Measurements from ENCODE around the gene GREB1L. TPM values are rescaled to one million over a fixed set of nuclear protein-coding genes. Genes with fewer than 3 reads are reported as not detected.

Gene GREB1L
- total and polyA plus RNA-seq, 10 of the 15 experiments (the other 5 are each of a cell fraction or from before 2014, with no cell fraction given), result under 0.01 to 0.11 (median 0.03) TPM; not detected in 1

- FAIRE-seq, result no peak
- Histone ChIP-seq H3K4me1 (ENCODE audit: control insufficient read depth, insufficient read depth, low read length) (no peaks in the 10 kb centered on the region), H3K79me2 (ENCODE audit: control insufficient read depth, insufficient read depth, low read length) (no peaks in the 10 kb centered on the region; the same call in 1 of the 2 replicates)
Measured at GRCh38 chr18:21550510-21550970, 308.5 kb downstream of the GREB1L start.

More at GRCh38 chr18:21550510-21550970, 308.5 kb downstream of the GREB1L start:
- ChIA-PET RAD21 (ENCODE audit: unreplicated experiment) (no interaction called here), CTCF (no interaction called here), POLR2A (no interaction called here), SMC1A (ENCODE audit: uncharacterized antibody, unreplicated experiment) (no interaction called here)
- Histone ChIP-seq H3K9me3 (replicated peaks; ENCODE audit: control insufficient read depth, insufficient read depth, low read length) (peaks cover 1% of the 10 kb centered on the region; the same call in 2 of the 3 replicates), H3K27ac (ENCODE audit: control insufficient read depth, insufficient read depth) (no peak overlapping the region), H3K36me3 (ENCODE audit: control insufficient read depth in 2 of 2, insufficient read depth in 2 of 2, low read length in 1 of 2) (peaks cover 0 to 12% of the 10 kb centered on the region in 2 experiments; a peak in 3 of 4 replicates), H4K20me1 (ENCODE audit: control insufficient read depth, insufficient read depth) (no peaks in the 10 kb centered on the region), H3K9ac (ENCODE audit: control insufficient read depth, insufficient read depth, low read length) (no peak overlapping the region), H3K4me2 (ENCODE audit: control insufficient read depth, insufficient read depth) (no peak overlapping the region), H2AFZ (ENCODE audit: control insufficient read depth, low read depth, low read length) (no peak overlapping the region), H3K4me3 (no peak overlapping the region), H3K27me3 (replicated peaks in 1 of 2; ENCODE audit: control insufficient read depth in 2 of 2, insufficient read depth in 2 of 2, low read length in 1 of 2) (no peaks in the 10 kb centered on the region)
- ATAC-seq (no peak), DNase-seq (ENCODE audit: low read depth, low spot score) (no peak)
- intact Hi-C loops (cut with micrococcal nuclease; ENCODE audit: unreplicated experiment), result no loop called here
- in situ Hi-C loops (cut with MboI), result no loop called here
- 98% methylated on average over 11 of the region's 11 CpGs for WGBS (ENCODE audit: insufficient coverage, insufficient replicate concordance, low lambda C conversion rate, missing lambda C conversion rate)
- no peak for TF ChIP-seq EED (IDR thresholded peaks at IDR 0.05; ENCODE audit: low read depth)
- TF ChIP-seq KDM1A (IDR thresholded peaks at IDR 0.05; ENCODE audit: borderline replicate concordance), result no peak
- TF ChIP-seq NFYB (IDR thresholded peaks at IDR 0.05; ENCODE audit: insufficient read depth, low read depth, low read length), result no peak
- no peak for TF ChIP-seq BMI1 (IDR thresholded peaks at IDR 0.05; ENCODE audit: borderline replicate concordance)
- TF ChIP-seq EP300 (IDR thresholded peaks at IDR 0.05; ENCODE audit: borderline replicate concordance in 1 of 2, control insufficient read depth in 1 of 2, low read depth in 2 of 2, low read length in 2 of 2), result no peak
- TF ChIP-seq POU2F2 (IDR thresholded peaks at IDR 0.05; ENCODE audit: borderline replicate concordance, low read depth, low read length), result no peak
- no peak for TF ChIP-seq E2F8 (IDR thresholded peaks at IDR 0.05; ENCODE audit: low read depth, partially characterized antibody)
- TF ChIP-seq SMAD1 (IDR thresholded peaks at IDR 0.05; ENCODE audit: low read depth, partially characterized antibody), result no peak
- TF ChIP-seq E4F1 (IDR thresholded peaks at IDR 0.05; ENCODE audit: borderline replicate concordance, partially characterized antibody), result no peak
- no peak for TF ChIP-seq BCL3 (IDR thresholded peaks at IDR 0.05; ENCODE audit: borderline replicate concordance, insufficient read depth, low read depth, low read length, poor library complexity, severe bottlenecking)
- TF ChIP-seq JUND (IDR thresholded peaks at IDR 0.05; ENCODE audit: low read depth, low read length), result no peak
- no peak for TF ChIP-seq ATF3 (IDR thresholded peaks at IDR 0.05; ENCODE audit: borderline replicate concordance, extremely low read depth, low read depth, low read length)
- no TSS peak for BruUV-seq (replicated peaks)

All from GM12878 (cell line).